ENCODE measurements around the gene ARHGAP15.

Gene ARHGAP15

DNA sequence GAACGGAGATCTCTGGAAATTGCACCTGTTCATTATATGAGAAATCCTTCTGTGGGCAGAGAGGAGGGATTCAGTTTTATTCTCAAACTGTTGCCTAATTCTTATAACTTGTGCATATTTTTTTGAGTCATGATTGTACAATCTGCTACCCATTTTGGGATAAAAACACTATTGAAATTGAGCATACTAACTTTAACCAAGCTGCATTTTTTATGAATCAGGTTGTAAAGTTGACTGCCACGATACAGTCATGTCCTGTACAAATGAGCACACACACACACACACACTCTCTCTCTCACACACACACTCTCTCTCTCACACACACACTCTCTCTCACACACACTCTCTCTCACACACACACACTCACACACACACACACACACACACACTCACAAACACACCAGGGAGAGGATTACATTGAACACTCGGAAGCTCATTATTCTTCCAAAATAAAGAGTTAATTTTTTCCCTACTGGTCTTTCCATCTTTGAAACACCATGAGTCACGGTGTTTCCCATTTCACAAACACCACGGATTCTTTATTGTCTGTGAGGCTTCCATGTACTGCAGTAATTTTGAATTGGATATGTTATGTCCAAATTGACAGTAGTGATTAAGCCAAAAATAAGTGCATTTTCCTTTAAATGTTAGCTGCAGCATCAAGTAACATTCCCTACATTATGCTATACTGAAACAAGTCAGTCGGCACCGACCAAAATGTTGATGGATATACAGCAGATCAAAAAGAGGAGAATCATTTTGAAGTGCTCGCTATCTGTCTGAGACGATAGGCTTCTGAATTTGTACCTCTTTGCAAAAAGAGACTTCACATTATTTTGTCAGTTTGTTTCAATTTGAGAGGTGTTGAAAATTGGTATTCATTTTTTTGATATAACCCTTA is 216.9 kb downstream of the ARHGAP15 start:
- no peaks in the 10 kb centered on the region for H3K9me3 ChIP-seq (ENCODE audit: insufficient read depth, low read length)
- TF ChIP-seq EZH2phosphoT487 (conservative IDR thresholded peaks at IDR 0.05; ENCODE audit: low read length): no peak
- TF ChIP-seq, protein P1, sequence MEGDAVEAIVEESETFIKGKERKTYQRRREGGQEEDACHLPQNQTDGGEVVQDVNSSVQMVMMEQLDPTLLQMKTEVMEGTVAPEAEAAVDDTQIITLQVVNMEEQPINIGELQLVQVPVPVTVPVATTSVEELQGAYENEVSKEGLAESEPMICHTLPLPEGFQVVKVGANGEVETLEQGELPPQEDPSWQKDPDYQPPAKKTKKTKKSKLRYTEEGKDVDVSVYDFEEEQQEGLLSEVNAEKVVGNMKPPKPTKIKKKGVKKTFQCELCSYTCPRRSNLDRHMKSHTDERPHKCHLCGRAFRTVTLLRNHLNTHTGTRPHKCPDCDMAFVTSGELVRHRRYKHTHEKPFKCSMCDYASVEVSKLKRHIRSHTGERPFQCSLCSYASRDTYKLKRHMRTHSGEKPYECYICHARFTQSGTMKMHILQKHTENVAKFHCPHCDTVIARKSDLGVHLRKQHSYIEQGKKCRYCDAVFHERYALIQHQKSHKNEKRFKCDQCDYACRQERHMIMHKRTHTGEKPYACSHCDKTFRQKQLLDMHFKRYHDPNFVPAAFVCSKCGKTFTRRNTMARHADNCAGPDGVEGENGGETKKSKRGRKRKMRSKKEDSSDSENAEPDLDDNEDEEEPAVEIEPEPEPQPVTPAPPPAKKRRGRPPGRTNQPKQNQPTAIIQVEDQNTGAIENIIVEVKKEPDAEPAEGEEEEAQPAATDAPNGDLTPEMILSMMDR (IDR thresholded peaks at IDR 0.05; ENCODE audit: insufficient read depth, low read length, poor library complexity, severe bottlenecking): no peak
- no peaks in the 10 kb centered on the region for H4K20me1 ChIP-seq (ENCODE audit: low read depth, low read length)
- H3K4me3 ChIP-seq (ENCODE audit: insufficient read depth, low read length, poor library complexity, severe bottlenecking): no peak overlapping the region
- no peaks in the 10 kb centered on the region for H3K36me3 ChIP-seq (ENCODE audit: low read length)
- no peaks in the 10 kb centered on the region for H3K79me2 ChIP-seq (ENCODE audit: insufficient read depth, low read length)
- no peak overlapping the region for H2AFZ ChIP-seq (ENCODE audit: low read depth, low read length, severe bottlenecking)
- no peak overlapping the region for H3K4me2 ChIP-seq (ENCODE audit: low read depth, low read length, poor library complexity, severe bottlenecking)
- no peaks in the 10 kb centered on the region for H3K9me2 ChIP-seq (replicated peaks; ENCODE audit: insufficient read depth, low read length)
- H3F3A ChIP-seq (ENCODE audit: insufficient read depth): no peaks in the 10 kb centered on the region
- no peaks in the 10 kb centered on the region for H3K27me3 ChIP-seq (ENCODE audit: low read length)
- no peak overlapping the region for H3K27ac ChIP-seq (ENCODE audit: low read depth, low read length)
- no peak overlapping the region for H3K9ac ChIP-seq (ENCODE audit: low read length)

GRCh38 chr2:143347271-143347695 is 218.1 kb downstream of the ARHGAP15 start:
- no peak overlapping the region for H3K4me2 ChIP-seq (ENCODE audit: low read depth, low read length, poor library complexity, severe bottlenecking)
- H3K9ac ChIP-seq (ENCODE audit: low read length): no peak overlapping the region
- no peak for TF ChIP-seq EZH2phosphoT487 (conservative IDR thresholded peaks at IDR 0.05; ENCODE audit: low read length)
- TF ChIP-seq, protein P1 (IDR thresholded peaks at IDR 0.05; ENCODE audit: insufficient read depth, low read length, poor library complexity, severe bottlenecking): no peak
- no peaks in the 10 kb centered on the region for H4K20me1 ChIP-seq (ENCODE audit: low read depth, low read length)
- H3K79me2 ChIP-seq (ENCODE audit: insufficient read depth, low read length): no peaks in the 10 kb centered on the region
- no peaks in the 10 kb centered on the region for H3F3A ChIP-seq (ENCODE audit: insufficient read depth)
- no peaks in the 10 kb centered on the region for H3K9me2 ChIP-seq (replicated peaks; ENCODE audit: insufficient read depth, low read length)
- no peak overlapping the region for H3K27ac ChIP-seq (ENCODE audit: low read depth, low read length)
- no peaks in the 10 kb centered on the region for H3K36me3 ChIP-seq (ENCODE audit: low read length)
- H3K4me3 ChIP-seq (ENCODE audit: insufficient read depth, low read length, poor library complexity, severe bottlenecking): no peak overlapping the region
- no peaks in the 10 kb centered on the region for H3K27me3 ChIP-seq (ENCODE audit: low read length)
- no peaks in the 10 kb centered on the region for H3K9me3 ChIP-seq (ENCODE audit: insufficient read depth, low read length)
- H2AFZ ChIP-seq (ENCODE audit: low read depth, low read length, severe bottlenecking): no peak overlapping the region

DNA sequence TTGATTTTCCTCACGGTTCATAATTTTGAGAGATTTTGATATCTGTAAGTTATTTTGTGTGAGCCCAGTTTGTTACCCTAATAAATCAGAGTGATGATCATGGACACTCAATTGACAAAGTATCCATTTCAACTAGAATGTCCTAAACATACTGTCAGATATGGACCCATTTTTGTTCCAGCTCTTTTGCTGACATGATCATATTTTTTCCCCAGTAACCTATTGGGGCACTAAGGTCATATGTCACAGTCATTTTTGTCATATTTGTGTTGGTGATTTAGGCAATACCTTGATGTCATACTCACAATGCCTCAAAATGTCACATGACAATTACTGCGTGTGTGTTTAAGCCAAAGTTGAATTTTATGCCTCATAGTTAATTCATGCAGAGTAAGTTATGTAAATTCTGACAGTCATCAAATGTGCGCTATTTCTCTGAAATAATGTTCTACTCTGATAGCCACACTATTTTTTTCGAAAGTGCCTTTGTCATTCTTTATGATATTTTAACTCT is 218.7 kb downstream of the ARHGAP15 start:
- no peaks in the 10 kb centered on the region for H3F3A ChIP-seq (ENCODE audit: insufficient read depth)
- H3K79me2 ChIP-seq (ENCODE audit: insufficient read depth, low read length): no peaks in the 10 kb centered on the region

More for the DNA sequence above, 218.7 kb downstream of the ARHGAP15 start:
- TF ChIP-seq, protein P1 (IDR thresholded peaks at IDR 0.05; ENCODE audit: insufficient read depth, low read length, poor library complexity, severe bottlenecking): no peak
- no peak for TF ChIP-seq EZH2phosphoT487 (conservative IDR thresholded peaks at IDR 0.05; ENCODE audit: low read length)
- H3K36me3 ChIP-seq (ENCODE audit: low read length): no peaks in the 10 kb centered on the region
- no peak overlapping the region for H3K4me2 ChIP-seq (ENCODE audit: low read depth, low read length, poor library complexity, severe bottlenecking)
- H3K4me3 ChIP-seq (ENCODE audit: insufficient read depth, low read length, poor library complexity, severe bottlenecking): no peak overlapping the region
- no peaks in the 10 kb centered on the region for H4K20me1 ChIP-seq (ENCODE audit: low read depth, low read length)
- no peaks in the 10 kb centered on the region for H3K9me2 ChIP-seq (replicated peaks; ENCODE audit: insufficient read depth, low read length)
- no peak overlapping the region for H3K9ac ChIP-seq (ENCODE audit: low read length)
- no peaks in the 10 kb centered on the region for H3K9me3 ChIP-seq (ENCODE audit: insufficient read depth, low read length)
- no peaks in the 10 kb centered on the region for H3K27me3 ChIP-seq (ENCODE audit: low read length)
- H2AFZ ChIP-seq (ENCODE audit: low read depth, low read length, severe bottlenecking): no peak overlapping the region
- no peak overlapping the region for H3K27ac ChIP-seq (ENCODE audit: low read depth, low read length)

All from SU-DHL-6 (cell line).